ENCODE measurements around the gene KBTBD4.

The KBTBD4 gene

GRCh38 chr11:47578524-47579494, at the start of gene KBTBD4, which contains the start of gene NDUFS3:
KBTBD4 (minus strand) TSS chr11:47578970; CDS start chr11:47578951, 19 bp downstream.
NDUFS3 (plus strand) TSS chr11:47579074; CDS start chr11:47579092, 18 bp downstream.
- DNase-seq (ENCODE audit: low spot score), result peak; percentile 91

GRCh38 chr11:47628026-47628425, 49.3 kb upstream of the KBTBD4 start:
- DNase-seq (ENCODE audit: low spot score), result no peak

- DNase-seq (ENCODE audit: low spot score), result no peak
These were observed 47.5 kb upstream of the KBTBD4 start for GRCh38 chr11:47626234-47626633.

GRCh38 chr11:47620836-47621378, 42.1 kb upstream of the KBTBD4 start:
- no peak for DNase-seq (ENCODE audit: low spot score)

GRCh38 chr11:47617417-47617809, 38.6 kb upstream of the KBTBD4 start:
- DNase-seq (ENCODE audit: low spot score), result no peak

- DNase-seq (ENCODE audit: low spot score), result no peak
These were observed 38.1 kb upstream of the KBTBD4 start for GRCh38 chr11:47616726-47617416.

GRCh38 chr11:47615249-47615648, 36.5 kb upstream of the KBTBD4 start:
- no peak for DNase-seq (ENCODE audit: low spot score)

- DNase-seq (ENCODE audit: low spot score), result no peak
These were observed 32.6 kb upstream of the KBTBD4 start for GRCh38 chr11:47611348-47611794.

- no peak for DNase-seq (ENCODE audit: low spot score)
These were observed 30.9 kb upstream of the KBTBD4 start for GRCh38 chr11:47609675-47610074.

GRCh38 chr11:47607380-47607779, 28.6 kb upstream of the KBTBD4 start:
- DNase-seq (ENCODE audit: low spot score), result no peak

- DNase-seq (ENCODE audit: low spot score), result no peak
These were observed 28.0 kb upstream of the KBTBD4 start for GRCh38 chr11:47606731-47607130.

GRCh38 chr11:47605921-47606320, 27.2 kb upstream of the KBTBD4 start:
- DNase-seq (ENCODE audit: low spot score), result no peak

GRCh38 chr11:47603295-47603694, 24.5 kb upstream of the KBTBD4 start:
- DNase-seq (ENCODE audit: low spot score), result no peak

- DNase-seq (ENCODE audit: low spot score), result no peak
These were observed 21.1 kb upstream of the KBTBD4 start for GRCh38 chr11:47599902-47600301.

GRCh38 chr11:47595967-47596366, 17.2 kb upstream of the KBTBD4 start:
- no peak for DNase-seq (ENCODE audit: low spot score)

- DNase-seq (ENCODE audit: low spot score), result no peak
These were observed 16.3 kb upstream of the KBTBD4 start for GRCh38 chr11:47595029-47595428.

GRCh38 chr11:47593934-47594855, 15.4 kb upstream of the KBTBD4 start, which contains the start of gene C1QTNF4:
C1QTNF4 (minus strand) TSS chr11:47594411; CDS start chr11:47590810, 3,601 bp downstream.
- DNase-seq (ENCODE audit: low spot score), result no peak

- no peak for DNase-seq (ENCODE audit: low spot score)
These were observed 14.7 kb upstream of the KBTBD4 start for GRCh38 chr11:47593492-47593933.

- DNase-seq (ENCODE audit: low spot score), result no peak
These were observed 14.2 kb upstream of the KBTBD4 start for GRCh38 chr11:47592970-47593369.

GRCh38 chr11:47592251-47592650, 13.5 kb upstream of the KBTBD4 start:
- DNase-seq (ENCODE audit: low spot score), result no peak

- no peak for DNase-seq (ENCODE audit: low spot score)
These were observed 13.0 kb upstream of the KBTBD4 start for GRCh38 chr11:47591764-47592163.

All from CD4-positive, alpha-beta T cell treated with Interleukin-15 for 4 hours (primary cell).